Mucosa of gallbladder (tissue), 1 donor: ENCODE results near the gene DMRT1. TPM values are rescaled to one million over a fixed set of nuclear protein-coding genes. Genes with fewer than 3 reads are reported as not detected.
"Not testable (repeated sequence)": the region's sequence is repeated elsewhere in the genome, so short reads cannot be mapped to it uniquely, and the experiment has no call there.

Experiments used
- DNase-seq: peaks from one replicate; pipeline ENCODE4 v3.0.0-alpha.2; 2020; ENCODE audit warnings: low spot score
- total RNA-seq: library from RNA; stranded (reverse); gene quantifications from one replicate; pipeline ENCODE4 v1.2.1, GENCODE V29; 2021
- donor health status: DM: no; HTN: no; CAD: no.

DMRT1 gene
- total RNA-seq, 1 donor from 2014 or later = not detected

DNA sequence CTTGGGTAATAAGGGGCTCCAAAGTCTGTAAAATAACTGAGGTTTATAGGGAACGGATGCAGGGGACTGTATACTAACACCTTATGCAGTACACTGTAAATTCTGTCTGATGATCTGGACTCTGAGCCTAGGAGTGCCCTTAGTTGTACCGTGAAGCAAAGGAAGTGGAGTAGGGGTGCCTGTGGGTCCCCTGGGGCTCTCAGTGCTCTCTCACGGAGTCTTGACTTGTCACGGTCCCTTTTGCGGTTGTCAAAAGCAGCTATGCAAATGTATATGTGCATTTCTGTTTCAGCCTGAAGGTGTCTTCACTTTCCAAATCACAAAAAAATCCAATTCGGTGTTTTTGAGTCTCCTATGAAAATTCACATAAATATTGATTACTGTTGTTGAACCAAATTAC lies 17.8 kb downstream of the DMRT1 start:
- no peak for DNase-seq

DNA sequence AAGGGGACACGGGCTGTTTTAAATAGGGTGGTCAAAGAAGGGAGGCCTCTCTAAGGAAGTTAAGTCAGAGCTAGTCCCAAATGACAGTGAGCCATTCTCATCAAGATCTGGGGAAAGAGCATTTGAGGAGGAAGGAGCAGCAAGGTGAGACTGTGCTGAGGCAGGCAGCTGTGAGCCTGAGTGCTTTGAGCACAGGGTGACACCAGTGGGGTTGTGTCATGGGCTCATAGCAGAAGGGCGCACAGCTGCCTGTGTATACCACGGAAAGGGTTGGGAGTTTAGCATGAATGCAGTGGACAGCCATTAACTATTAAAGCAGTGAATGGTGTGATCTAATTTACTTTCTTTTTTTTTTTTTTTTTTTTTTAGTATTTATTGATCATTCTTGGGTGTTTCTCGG lies 19.2 kb downstream of the DMRT1 start:
- no peak for DNase-seq

DNA sequence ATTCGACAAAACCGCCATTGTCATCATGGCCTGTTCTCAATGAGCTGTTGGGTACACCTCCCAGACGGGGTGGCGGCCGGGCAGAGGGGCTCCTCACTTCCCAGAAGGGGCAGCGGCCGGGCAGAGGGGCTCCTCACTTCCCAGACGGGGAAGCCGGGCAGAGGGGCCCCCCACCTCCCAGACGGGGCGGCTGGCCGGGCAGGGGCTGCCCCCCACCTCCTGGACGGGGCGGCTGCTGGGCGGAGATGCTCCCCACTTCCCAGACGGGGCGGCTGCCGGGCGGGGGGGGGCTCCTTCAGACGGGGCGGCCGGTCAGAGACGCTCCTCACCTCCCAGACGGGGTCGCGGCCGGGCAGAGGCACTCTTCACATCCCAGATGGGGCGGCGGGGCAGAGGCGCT lies 20.0 kb downstream of the DMRT1 start:
- DNase-seq = not testable (repeated sequence)

GRCh38 chr9:875119-875962 lies 33.8 kb downstream of the DMRT1 start:
- no peak for DNase-seq

- DNase-seq = no peak
Observed at GRCh38 chr9:876425-876824, 34.9 kb downstream of the DMRT1 start.

DNA sequence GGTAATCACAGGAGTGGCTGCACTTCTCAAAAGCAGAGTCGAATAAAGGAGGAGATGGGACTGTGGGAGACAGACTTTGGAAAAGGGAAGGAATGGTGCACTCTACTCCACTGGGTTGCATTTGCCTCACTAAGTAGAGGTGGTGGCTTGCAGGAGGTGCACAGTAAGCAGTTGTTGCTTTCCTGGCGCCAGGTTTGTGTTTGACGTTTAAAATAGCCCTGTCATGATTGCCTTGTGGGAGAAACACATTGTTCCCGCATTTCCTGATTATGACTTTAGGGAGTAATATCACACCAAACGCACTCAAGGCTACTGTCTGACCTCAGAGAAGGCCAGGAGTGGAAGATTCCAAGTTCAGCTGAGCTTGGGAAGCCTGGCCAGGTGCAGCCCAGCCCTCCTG lies 36.7 kb downstream of the DMRT1 start:
- no peak for DNase-seq

GRCh38 chr9:880725-881124 lies 39.2 kb downstream of the DMRT1 start:
- no peak for DNase-seq

DNA sequence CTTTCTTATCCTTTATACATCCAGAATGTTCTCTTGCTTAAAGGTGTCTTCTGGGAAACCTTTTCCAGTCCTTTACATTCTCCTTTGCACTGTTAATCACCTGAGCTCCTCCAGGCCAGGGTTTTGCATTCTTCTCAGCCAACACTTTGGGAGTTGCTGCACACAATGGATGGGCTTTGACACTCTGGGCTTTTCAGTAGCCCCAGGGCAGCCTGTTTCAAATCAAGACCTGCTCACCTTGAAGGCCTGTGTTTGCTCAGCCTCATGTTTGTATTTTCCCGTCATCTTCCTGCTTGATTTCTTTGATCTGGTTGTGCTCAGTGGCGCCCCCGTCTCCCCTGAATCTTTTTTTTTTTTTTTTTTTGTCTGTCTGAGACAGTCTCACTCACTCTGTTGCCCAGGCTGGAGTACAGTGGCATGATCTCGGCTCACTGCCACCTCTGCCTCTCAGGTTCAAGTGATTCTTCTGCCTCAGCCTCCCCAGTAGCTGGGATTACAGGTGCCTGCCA lies 41.0 kb downstream of the DMRT1 start:
- DNase-seq = no peak

DNA sequence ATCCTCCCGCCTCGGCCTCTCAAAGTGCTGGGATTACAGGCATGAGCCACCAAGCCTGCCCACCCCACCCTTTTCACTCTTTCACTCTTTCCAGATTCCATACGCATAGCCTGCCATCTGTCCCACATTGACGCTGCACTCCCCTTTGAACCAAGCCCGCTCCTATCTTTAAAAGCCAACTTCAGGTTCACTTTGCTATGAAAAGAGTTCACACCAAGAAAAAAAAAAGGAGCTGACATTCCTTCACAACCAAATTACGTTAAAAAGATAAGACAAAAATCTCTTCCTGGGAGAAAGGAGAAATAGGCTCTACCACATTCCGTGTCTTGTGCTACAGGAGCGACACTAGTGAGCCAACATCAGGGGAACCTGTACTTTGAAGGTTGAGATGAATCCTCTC lies 41.5 kb downstream of the DMRT1 start:
- DNase-seq = no peak

DNA sequence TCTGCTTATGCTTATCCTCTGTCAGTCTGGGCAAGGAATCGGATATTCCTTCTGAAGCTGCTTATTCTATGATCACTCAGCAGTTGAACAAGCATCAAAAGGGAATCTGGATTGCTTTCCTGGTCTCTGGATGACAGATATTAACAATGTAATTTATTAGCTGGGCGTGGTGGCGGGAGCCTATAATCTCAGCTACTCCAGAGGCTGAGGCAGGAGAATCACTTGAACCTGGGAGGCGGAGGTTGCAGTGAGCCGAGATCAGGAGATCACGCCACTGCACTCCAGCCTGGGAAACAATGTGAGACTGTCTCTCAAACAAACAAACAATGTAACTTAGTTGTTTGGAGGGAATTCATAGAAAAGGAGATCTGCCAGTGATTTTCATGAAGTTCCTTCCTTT lies 45.4 kb downstream of the DMRT1 start:
- no peak for DNase-seq

DNA sequence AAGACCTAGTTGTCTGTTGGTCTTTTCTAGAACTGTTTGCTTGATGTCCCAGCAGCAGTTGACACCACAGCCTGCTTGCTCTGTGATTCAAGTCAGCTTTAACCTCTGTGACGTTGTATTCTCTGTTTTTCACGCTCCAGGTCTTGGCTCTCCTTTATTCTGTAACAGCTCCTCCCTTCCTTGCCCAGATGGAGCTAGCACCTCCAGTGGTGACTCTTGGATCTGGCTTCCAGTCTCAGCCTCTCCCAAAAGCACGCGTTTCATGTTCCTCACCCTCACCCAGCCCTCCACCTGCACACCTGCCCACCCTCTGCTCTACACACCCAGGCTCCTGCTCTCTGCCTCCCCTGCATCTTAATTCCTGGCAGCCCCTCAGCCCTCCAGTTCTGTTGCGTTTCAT lies 50.6 kb downstream of the DMRT1 start:
- DNase-seq = no peak

DNA sequence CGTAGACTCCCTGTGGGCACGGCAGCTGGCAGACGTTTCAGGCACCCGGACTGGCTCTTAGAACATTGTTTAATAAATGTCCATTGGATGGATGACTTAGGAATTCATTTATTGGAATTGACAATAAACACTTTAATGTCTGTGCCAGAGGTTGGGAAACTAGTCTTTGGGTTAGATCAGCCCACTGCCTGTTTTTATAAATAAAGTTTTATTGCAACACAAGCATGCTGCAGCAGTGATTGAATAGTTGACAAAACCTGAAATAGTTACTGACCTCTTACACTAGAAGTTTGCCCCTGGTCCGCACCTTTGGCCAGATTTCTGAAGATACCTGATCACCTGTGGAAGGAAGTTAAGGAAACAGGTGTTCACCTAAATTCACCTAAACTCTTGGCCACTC lies 51.6 kb downstream of the DMRT1 start:
- DNase-seq = no peak

GRCh38 chr9:893843-894420 lies 52.4 kb downstream of the DMRT1 start:
- peak; percentile 55 for DNase-seq

GRCh38 chr9:899440-900184 lies 58.1 kb downstream of the DMRT1 start:
- DNase-seq = no peak

- no peak for DNase-seq
Observed at GRCh38 chr9:903886-904285, 62.4 kb downstream of the DMRT1 start.

GRCh38 chr9:905906-906305 lies 64.4 kb downstream of the DMRT1 start:
- DNase-seq = no peak

- DNase-seq = no peak
Observed at GRCh38 chr9:908536-909205, 67.2 kb downstream of the DMRT1 start.

DNA sequence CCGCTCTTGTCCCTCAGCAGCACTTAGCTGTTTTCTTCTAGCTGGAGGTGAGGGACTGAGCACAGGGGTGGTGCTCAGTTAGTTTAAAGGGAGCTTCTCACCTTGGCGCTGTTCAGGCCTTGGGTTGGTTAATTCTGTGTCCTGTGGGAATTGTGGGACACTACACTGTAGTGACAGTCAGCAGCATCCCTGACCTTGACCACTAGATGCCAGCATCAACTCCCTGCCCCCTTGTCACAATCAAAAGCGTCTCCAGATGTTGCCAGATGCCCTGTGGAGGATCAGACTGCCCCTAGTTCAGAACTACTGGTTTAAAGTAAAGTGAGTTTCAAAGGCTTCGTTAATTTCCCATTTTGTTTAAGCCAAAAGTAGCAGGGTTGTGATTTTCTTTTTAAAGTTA lies 69.5 kb downstream of the DMRT1 start:
- no peak for DNase-seq

- DNase-seq = no peak
Observed at GRCh38 chr9:912776-913175, 71.3 kb downstream of the DMRT1 start.

DNA sequence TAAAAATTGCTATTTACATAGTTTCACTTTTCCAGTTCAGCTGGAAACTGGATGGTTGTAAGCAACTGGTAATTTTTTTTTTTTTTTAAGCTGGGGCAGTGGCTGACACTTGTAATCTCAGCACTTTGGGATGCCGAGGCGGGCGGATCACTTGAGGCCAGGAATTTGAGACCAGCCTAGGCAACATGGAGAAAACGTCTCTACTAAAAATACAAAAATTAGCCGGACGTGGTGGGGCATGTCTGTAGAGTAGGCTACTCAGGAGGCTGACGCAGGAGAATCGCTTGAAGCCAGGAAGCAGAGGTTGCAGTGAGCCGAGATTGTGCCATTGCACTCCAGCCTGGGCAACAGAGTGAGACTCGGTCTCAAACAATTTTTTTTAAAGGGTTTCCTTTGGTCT lies 72.0 kb downstream of the DMRT1 start:
- DNase-seq = not testable (repeated sequence)

GRCh38 chr9:917730-918129 lies 76.2 kb downstream of the DMRT1 start:
- no peak for DNase-seq

DNA sequence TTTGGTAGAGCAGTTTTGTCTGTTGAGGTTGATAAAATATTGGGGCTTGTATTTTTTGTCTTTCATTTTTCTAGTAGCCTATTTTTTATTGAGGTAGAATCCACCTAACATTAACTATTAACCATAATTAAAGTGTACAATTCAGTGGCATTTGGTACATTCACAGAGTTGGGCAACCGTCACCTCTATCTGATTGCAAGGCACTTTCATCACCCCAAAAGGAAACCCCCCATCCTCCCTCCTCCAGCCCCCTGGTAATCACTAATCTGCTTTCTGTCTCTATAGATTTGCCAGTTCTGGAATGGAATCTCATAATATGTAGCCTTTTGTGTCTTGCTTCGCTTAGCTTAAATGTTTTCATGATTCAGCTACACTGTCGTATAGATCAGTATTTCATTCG lies 79.4 kb downstream of the DMRT1 start:
- no peak for DNase-seq
